ENCODE data around the gene ABCC2. TPM values are rescaled to one million over a fixed set of nuclear protein-coding genes. Genes with fewer than 3 reads are reported as not detected.
A peak's percentile ranks its signal among the peaks of the same experiment; 100 is the strongest.

The ABCC2 gene
- total RNA-seq, 1 experiment from 2014 or later, result 129 TPM

GRCh38 chr10:99845837-99846382 lies 63.5 kb downstream of the ABCC2 start:
- BruUV-seq (replicated peaks), result no TSS peak
- peaks cover 67% of the 10 kb centered on the region for H3K36me3 Mint-ChIP-seq (ENCODE audit: insufficient read depth, unreplicated experiment)
- intact Hi-C loops (cut with micrococcal nuclease; ENCODE audit: unreplicated experiment), result loop anchor here (1.0 to 5.0 kb wide), 6 partner anchors 29 to 341 kb away; partner anchors contain the start of gene ERLIN1
- peaks cover 3% of the 10 kb centered on the region for H3K36me3 ChIP-seq (ENCODE audit: control insufficient read depth, insufficient read depth, low read length)
- no peaks in the 10 kb centered on the region for H3K27me3 ChIP-seq (replicated peaks; ENCODE audit: control insufficient read depth, insufficient read depth, low read length)
- peaks cover 17% of the 10 kb centered on the region for H3K4me1 Mint-ChIP-seq (ENCODE audit: low read depth, unreplicated experiment)
- DNase-seq, result peak; percentile 74 to 75
- H3K27me3 Mint-ChIP-seq (ENCODE audit: insufficient read depth, unreplicated experiment), result no peaks in the 10 kb centered on the region
- TF ChIP-seq CTCF (IDR thresholded peaks at IDR 0.05; ENCODE audit: insufficient read depth in 1 of 2, low read depth in 1 of 2, low read length in 1 of 2, severe bottlenecking in 1 of 2, unreplicated experiment in 1 of 2), result peak; percentile 84 to 86
- peaks cover 19% of the 10 kb centered on the region for H3K4me1 ChIP-seq
- ChIA-PET POLR2A (interaction anchor here (0.5 to 0.7 kb wide), 2 partner anchors 114 to 120 kb away, joined by 3 read pairs; partner anchors contain the start of gene CUTC), CTCF (interaction anchor here (0.6 to 1.6 kb wide), 14 partner anchors 8 to 440 kb away, joined by 3 to 16 read pairs (median 3); partner anchors contain the start of gene CPN1)
- no peaks in the 10 kb centered on the region for H3K9me3 ChIP-seq
- H3K4me3 ChIP-seq (ENCODE audit: low read depth, low read length), result no peak overlapping the region
- no peak overlapping the region for H3K27ac Mint-ChIP-seq (ENCODE audit: unreplicated experiment)
- no peaks in the 10 kb centered on the region for H3K9me3 Mint-ChIP-seq (ENCODE audit: unreplicated experiment)
- no peak overlapping the region for H3K4me3 Mint-ChIP-seq (ENCODE audit: unreplicated experiment)

- Histone ChIP-seq H3K36me3 (ENCODE audit: control insufficient read depth, insufficient read depth, low read length) (peaks cover 7% of the 10 kb centered on the region), H3K9me3 (no peaks in the 10 kb centered on the region), H3K27me3 (replicated peaks; ENCODE audit: control insufficient read depth, insufficient read depth, low read length) (no peaks in the 10 kb centered on the region), H3K4me3 (ENCODE audit: low read depth, low read length) (no peak overlapping the region), H3K4me1 (peaks cover 19% of the 10 kb centered on the region)
- ChIA-PET CTCF (interaction anchor here (0.8 to 0.9 kb wide), 2 partner anchors 11 to 116 kb away, joined by 3 read pairs; no protein-coding TSS in a partner anchor), POLR2A (no interaction called here)
- H3K36me3 Mint-ChIP-seq (ENCODE audit: insufficient read depth, unreplicated experiment), result peaks cover 79% of the 10 kb centered on the region
- no TSS peak for BruUV-seq (replicated peaks)
- no peaks in the 10 kb centered on the region for H3K9me3 Mint-ChIP-seq (ENCODE audit: unreplicated experiment)
- no peak overlapping the region for H3K4me3 Mint-ChIP-seq (ENCODE audit: unreplicated experiment)
- no peak for DNase-seq
- H3K4me1 Mint-ChIP-seq (ENCODE audit: low read depth, unreplicated experiment), result peaks cover 18% of the 10 kb centered on the region
- intact Hi-C loops (cut with micrococcal nuclease; ENCODE audit: unreplicated experiment), result loop anchor here (1.0 to 5.0 kb wide), 3 partner anchors 38 to 338 kb away; partner anchors contain the start of gene ERLIN1
- peak overlapping the region; percentile 10 for H3K27ac Mint-ChIP-seq (ENCODE audit: unreplicated experiment)
- TF ChIP-seq CTCF (IDR thresholded peaks at IDR 0.05; ENCODE audit: insufficient read depth in 1 of 2, low read depth in 1 of 2, low read length in 1 of 2, severe bottlenecking in 1 of 2, unreplicated experiment in 1 of 2), result no peak
- no peaks in the 10 kb centered on the region for H3K27me3 Mint-ChIP-seq (ENCODE audit: insufficient read depth, unreplicated experiment)
Observed at GRCh38 chr10:99849057-99849456, 66.6 kb downstream of the ABCC2 start.

GRCh38 chr10:99849536-99849935 lies 67.1 kb downstream of the ABCC2 start:
- ChIA-PET CTCF (interaction anchor here (0.5 to 0.9 kb wide), 4 partner anchors 10 to 245 kb away, joined by 3 to 5 read pairs (median 3); no protein-coding TSS in a partner anchor), POLR2A (no interaction called here)
- peak overlapping the region; percentile 10 for H3K27ac Mint-ChIP-seq (ENCODE audit: unreplicated experiment)
- TF ChIP-seq CTCF (IDR thresholded peaks at IDR 0.05; ENCODE audit: insufficient read depth in 1 of 2, low read depth in 1 of 2, low read length in 1 of 2, severe bottlenecking in 1 of 2, unreplicated experiment in 1 of 2), result no peak
- H3K4me1 Mint-ChIP-seq (ENCODE audit: low read depth, unreplicated experiment), result peaks cover 18% of the 10 kb centered on the region
- no peak overlapping the region for H3K4me3 Mint-ChIP-seq (ENCODE audit: unreplicated experiment)
- H3K4me3 ChIP-seq (ENCODE audit: low read depth, low read length), result no peak overlapping the region
- H3K36me3 Mint-ChIP-seq (ENCODE audit: insufficient read depth, unreplicated experiment), result peaks cover 80% of the 10 kb centered on the region
- intact Hi-C loops (cut with micrococcal nuclease; ENCODE audit: unreplicated experiment), result loop anchor here (1.0 to 5.0 kb wide), 3 partner anchors 38 to 338 kb away; partner anchors contain the start of gene ERLIN1
- no peaks in the 10 kb centered on the region for H3K27me3 Mint-ChIP-seq (ENCODE audit: insufficient read depth, unreplicated experiment)
- no peaks in the 10 kb centered on the region for H3K9me3 ChIP-seq
- H3K4me1 ChIP-seq, result peaks cover 19% of the 10 kb centered on the region
- no peaks in the 10 kb centered on the region for H3K27me3 ChIP-seq (replicated peaks; ENCODE audit: control insufficient read depth, insufficient read depth, low read length)
- DNase-seq, result peak; percentile 47 to 48
- no TSS peak for BruUV-seq (replicated peaks)
- peaks cover 7% of the 10 kb centered on the region for H3K36me3 ChIP-seq (ENCODE audit: control insufficient read depth, insufficient read depth, low read length)
- H3K9me3 Mint-ChIP-seq (ENCODE audit: unreplicated experiment), result no peaks in the 10 kb centered on the region
